GM21737 (cell line): ENCODE data around the gene FAM181A.

Source experiments
- ATAC-seq: cut with Tn5 transposase; IDR thresholded peaks from one replicate; pipeline ENCODE4 v1.9.1; 2021; ENCODE audit warnings: mild to moderate bottlenecking, moderate library complexity; ENCODE audit not compliant: unreplicated experiment

FAM181A gene

DNA sequence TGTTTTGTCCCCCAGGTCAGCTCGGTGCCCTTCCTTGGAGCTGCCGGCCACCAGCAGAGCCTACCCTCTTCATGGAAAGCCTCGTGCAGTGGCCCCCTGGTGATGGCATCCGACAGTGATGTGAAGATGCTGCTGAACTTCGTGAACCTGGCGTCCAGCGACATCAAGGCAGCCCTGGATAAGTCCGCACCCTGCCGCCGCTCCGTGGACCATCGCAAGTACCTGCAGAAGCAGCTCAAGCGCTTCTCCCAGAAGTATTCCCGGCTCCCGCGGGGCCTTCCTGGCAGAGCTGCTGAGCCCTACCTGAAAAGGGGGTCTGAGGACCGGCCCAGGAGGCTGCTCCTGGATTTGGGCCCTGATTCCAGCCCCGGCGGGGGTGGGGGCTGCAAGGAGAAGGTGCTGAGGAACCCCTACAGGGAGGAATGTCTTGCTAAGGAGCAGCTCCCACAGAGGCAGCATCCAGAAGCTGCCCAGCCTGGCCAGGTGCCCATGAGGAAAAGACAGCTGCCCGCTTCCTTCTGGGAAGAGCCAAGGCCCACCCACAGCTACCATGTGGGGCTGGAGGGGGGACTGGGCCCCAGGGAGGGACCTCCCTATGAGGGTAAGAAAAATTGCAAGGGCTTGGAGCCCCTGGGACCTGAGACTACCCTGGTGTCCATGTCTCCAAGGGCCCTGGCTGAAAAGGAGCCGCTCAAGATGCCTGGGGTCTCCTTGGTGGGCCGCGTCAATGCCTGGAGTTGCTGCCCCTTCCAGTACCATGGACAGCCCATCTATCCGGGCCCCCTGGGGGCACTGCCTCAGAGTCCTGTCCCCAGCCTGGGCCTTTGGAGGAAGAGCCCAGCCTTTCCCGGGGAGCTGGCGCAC lies 1.3 kb downstream of the FAM181A start:
- ATAC-seq: no peak

DNA sequence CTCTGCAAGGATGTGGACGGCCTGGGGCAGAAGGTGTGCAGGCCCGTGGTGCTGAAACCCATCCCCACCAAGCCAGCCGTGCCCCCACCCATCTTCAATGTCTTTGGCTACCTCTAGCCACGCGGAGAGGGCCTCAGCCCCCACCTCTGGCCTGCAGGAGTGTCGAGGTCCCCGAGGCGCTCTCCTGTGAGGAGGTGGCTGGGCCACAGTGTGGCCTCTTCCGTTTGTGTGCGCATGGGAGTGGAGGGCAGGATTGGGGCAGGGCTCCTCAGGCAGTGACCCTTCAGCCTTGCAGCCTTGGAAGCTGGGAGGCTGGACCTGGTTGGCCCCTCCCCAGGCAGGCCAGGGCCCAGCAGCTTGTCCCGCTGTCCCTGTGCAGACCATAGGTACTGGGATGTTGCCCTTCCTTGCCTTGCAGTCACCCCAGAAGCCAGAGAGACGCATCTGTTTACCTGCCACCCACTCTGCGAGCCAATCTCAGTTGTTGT lies 1.9 kb downstream of the FAM181A start:
- no peak for ATAC-seq

DNA sequence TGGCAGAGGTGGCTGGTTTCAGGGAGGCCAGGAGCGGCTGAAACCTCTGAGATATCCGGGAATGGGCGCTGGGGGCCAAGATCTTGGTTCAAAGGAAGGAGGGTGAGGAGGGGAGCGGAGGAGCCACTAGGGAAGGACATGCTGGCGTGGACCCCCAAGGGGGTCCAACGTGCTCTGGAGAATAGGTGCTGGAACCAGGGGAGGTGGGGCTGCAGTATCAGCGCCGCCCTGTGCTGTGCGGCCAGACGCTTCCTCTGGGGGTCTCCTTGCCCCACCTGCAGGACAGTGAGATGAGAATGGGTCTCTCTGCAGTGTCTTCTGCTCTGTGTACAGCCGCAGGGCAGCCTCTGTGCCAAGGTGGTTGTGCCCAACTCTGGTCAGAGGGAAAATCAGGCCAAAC lies 2.5 kb downstream of the FAM181A start:
- no peak for ATAC-seq

GRCh38 chr14:93930296-93930988 lies 3.3 kb downstream of the FAM181A start:
- ATAC-seq: no peak

DNA sequence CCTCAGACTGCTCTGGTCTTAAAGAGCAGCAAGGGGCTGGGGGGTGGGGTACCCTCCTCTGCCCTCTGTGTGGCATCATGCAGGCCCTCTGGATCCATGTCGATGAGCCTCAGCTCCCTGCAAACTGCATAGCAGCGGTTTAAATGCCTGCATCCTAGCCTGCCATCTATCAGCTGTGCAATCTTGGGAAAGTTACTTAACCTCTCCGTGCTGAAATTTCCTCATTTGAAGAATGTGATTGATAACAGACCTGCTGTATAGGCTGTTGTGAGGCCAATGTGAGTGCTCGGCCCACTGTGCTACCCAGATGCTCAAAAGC lies 3.8 kb downstream of the FAM181A start:
- ATAC-seq: no peak

DNA sequence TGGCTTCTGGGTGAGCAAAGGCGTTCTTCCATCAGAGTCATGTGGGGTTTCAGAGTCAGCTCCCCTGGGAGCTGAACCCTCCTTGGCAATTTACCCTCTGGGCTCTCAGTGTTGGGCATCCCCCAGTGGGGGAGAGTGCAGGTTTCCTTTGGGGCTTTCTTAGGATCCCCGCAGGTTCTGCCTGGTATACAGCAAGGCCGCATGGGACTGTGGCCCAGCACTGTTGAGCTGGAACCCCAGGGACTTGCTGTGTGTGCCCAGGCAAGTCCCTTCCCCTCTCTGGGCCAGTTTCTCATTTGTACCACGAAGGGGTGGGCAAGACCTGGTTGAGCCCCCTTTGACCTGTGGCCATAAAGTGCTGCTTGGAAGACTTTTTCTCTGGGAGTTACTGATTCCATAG lies 5.5 kb downstream of the FAM181A start:
- ATAC-seq: no peak

- ATAC-seq: no peak
These were observed 8.1 kb downstream of the FAM181A start for GRCh38 chr14:93935213-93935612.

DNA sequence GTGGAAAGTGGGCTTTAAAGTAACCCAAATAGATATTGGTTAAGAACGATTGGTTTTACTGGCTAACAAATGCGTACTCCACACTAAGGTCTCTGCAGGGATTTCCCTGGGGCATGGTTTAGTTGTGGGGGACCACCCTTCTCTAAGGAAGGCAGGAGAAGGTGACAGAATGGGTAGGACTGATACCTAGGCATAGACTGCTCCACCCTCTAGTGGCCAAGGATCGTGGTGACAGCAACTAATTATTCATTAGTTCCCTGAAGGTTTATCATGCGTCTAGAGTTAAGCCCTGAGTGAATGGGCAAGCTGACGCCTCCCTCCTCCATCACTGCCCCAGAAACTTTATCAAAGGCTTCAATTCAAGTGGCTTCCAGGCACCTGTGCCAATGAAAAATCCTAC lies 9.1 kb downstream of the FAM181A start:
- ATAC-seq: no peak

DNA sequence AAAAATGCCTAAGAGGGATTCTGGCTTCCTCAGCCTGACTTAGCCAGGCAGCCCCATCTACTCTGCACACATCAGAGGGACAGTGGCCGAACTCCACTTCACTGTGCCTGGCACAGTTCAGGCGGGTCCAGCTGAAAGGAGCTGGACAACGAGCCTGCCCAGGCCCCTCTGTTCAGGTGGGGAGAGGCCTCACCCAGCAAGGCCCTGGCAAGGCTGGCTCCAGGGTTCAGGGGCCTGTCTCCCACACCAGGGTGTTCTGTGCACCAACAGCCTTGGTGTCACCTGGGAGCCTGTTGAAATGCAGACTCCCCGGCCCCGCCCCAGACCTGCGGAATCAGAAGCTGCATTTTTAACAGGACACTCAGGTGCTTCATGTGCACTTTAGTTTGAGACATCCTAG lies 9.8 kb downstream of the FAM181A start:
- no peak for ATAC-seq

- no peak for ATAC-seq
These were observed 10.4 kb downstream of the FAM181A start for GRCh38 chr14:93937519-93937918.

DNA sequence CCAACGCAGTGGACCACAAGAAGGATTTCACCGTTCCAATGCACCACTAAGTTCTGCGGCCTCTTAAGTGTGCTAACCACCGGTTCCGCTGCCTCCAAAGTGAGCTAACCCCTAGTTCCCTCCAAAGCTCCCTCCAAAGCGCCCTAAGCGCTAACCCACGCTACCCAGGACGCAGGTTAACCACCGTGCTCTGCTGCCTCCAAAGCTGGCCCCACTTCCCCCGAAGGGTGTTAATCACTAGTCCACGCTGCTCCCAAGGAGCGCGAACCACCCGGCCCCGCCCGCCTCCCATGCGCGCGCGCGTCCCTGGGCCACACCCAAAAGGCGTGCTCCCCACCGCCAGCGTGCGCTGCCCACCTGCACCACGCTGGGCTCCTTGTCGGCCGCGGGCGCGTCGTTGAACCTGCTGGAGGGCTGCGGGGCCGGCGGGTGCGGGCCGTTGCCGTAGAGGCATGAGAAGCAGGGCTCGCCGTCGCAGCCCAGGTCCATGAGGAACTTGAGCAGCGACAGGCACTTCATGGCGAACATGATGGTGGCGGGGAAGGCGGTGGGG lies 11.7 kb downstream of the FAM181A start:
- no peak for ATAC-seq

GRCh38 chr14:93939304-93940229 lies 12.4 kb downstream of the FAM181A start:
- ATAC-seq: peak; percentile 92

DNA sequence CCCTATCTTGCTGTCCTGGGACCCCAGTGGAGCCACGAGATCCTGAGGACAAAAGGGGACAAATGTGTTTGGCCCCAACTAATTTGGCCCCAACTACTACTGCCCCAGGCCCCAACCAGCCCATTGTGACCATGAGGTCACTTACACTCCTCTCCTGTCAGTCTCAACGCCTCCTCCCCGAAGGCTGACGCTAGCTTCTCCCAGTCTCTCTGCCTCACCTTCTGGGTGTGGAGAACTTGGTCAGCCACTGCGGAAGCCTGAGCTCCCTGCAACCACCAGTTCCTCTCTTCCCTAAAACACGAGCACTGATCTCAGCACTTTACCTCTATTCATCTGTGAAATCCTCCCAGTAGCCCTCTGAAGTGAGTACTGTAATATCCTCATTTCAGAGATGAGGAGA lies 13.3 kb downstream of the FAM181A start:
- no peak for ATAC-seq

DNA sequence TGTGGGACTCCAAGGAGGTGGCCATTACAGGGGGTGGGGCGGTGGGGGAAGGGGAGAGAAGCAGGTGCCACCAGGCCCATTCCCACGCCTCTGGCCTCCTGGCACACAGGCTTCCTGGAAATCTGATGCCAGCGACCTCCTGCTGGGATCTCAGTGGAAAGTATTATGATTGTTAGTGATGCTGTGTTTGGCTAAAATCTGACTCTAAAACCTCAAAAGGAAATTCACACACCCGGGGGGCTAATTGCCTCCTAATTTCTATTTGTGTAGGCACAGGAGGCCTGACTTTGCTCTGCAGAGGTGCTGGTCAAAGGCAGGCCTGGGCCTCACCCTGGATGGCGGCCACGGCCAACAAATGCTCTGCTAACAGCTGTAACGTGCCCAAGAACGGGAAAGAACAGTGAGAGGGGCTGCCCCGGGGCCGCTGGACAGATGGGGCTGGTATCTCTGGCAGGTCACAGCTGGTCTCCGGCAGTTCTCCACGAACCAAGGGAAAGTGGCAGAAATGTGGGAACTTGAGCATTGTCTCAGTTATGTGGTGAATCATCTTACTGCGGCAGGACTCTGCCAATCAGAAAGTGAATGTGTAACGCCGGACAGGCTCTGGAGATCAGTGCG lies 14.3 kb downstream of the FAM181A start:
- no peak for ATAC-seq

DNA sequence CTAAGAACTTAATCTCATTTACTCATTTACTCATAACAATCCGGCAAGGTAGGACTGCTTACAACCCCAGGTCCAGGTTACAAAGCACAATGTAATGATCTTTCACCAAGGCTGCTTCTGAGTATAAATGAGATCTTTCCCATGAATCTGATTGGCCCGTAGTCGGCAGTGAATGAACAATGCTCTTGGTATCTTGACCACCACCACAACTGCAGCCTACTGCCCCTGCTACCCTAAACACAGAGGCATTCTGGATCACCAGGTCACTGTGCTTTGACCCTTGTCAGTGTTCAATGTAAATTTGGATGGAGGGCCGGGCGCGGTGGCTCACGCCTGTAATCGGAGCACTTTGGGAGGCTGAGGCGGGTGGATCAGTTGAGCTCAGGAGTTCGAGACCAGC lies 15.9 kb downstream of the FAM181A start:
- no peak for ATAC-seq

DNA sequence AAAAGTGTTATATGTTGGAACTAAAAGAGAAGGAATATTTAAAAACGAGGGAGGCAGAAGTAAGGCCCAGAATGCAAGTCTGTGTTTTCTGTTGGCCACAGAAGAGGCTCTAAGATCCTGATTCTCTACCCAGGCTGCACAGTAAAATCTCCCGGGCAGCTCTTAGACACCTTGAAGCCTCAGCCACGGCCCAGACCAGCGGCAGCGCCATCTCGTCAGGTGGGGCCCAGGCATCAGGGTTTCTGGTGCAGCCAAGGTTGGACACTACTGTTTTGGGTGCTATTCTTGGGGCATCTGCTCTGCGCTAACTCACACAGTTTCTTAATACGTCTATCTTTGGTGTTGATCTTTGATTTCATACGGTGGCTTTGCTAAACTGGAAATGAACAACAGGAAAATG lies 16.8 kb downstream of the FAM181A start:
- ATAC-seq: no peak

- ATAC-seq: no peak
These were observed 17.4 kb downstream of the FAM181A start for GRCh38 chr14:93944348-93945069.

DNA sequence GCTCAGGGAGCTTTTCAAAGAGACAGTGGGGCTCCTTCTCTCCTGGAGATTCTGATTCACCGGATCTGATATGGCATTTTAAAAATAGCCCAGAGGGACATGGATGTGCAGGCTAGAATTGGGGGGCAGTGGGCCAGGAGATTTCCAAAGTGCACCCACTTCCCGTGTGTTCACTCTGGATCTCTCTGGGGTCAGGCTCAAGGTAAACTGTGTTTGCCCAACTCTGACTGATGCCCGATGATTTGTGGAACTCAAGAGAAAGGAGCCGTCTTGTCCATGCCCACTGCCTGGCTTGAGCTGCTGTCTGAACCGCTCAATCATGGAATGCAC lies 17.9 kb downstream of the FAM181A start:
- ATAC-seq: no peak

DNA sequence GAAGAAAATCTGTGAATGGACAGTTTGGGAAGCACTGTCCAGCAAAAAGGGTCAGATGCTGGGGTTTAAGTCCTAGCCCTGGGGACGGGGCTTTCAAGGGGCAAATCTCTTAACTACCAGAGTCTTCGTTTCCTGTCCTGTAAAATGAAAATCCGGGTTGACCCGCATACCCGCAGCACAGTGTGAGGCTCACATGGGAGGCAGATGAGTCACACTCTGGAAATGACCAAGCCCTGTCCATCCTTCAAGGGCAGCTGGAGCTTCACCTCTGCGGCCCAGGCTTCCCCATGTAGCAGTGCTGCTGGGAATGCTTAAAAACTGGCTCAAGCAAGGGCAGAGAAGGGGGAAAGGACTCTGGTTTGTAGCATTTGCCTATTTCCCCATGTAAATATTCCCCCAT lies 19.0 kb downstream of the FAM181A start:
- no peak for ATAC-seq

GRCh38 chr14:93946541-93947090 lies 19.5 kb downstream of the FAM181A start:
- no peak for ATAC-seq
